ENCODE measurements around the gene TSC2. TPM values are rescaled to one million over a fixed set of nuclear protein-coding genes. Genes with fewer than 3 reads are reported as not detected.
"Not testable (repeated sequence)": the region's sequence is repeated elsewhere in the genome, so short reads cannot be mapped to it uniquely, and the experiment has no call there.

Gene TSC2
- polyA plus RNA-seq, 1 experiment = 35.9 TPM

DNA sequence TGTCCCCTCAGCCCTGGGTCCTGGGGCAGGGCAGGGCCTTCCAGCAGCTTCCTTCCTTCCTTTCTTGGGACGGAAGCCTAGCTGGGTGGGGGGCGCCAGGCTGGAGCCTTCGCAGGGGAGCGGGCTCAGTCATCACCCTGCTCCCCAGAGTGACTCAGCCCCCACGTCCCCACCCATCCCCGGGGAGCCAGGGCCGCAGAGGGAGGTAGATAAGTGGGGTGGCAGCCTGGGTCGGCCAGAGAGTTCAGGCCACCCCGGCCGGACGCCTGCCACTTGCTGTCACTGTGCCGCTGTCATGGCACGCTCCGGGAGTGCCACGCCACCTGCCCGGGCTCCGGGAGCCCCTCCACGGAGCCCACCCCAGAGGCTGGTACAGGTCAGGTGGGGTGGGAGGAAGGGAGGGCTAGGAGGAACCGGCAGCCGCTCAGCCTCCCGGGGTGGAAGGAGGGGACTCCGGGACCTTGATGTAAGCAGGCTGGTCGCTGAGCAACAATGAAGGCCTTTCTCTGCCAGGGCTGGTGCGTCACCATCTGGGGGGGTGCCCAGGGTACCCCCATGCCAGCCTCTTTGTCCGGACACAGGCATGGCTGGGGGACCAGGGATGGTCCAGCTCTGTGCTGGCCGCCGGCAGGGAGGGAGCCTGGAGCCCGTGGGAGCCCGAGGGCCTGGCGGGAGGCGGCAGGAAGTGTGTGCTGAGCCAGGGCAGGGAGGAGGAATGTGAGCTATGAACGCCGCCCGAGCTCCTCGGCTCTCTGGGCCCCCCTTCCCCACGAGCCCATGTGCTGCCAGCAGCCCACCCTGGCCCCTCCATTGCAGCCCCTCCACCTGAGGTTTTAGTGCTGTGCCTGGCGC lies 14.5 kb upstream of the TSC2 start:
- ChIA-PET POLR2A (interaction anchor here (0.6 to 2.2 kb wide), 6 partner anchors 9 to 122 kb away, joined by 3 to 14 read pairs (median 4); partner anchors contain the start of genes NTHL1, RPS2, TRAF7 and TSC2), CTCF (interaction anchor here (0.9 to 1.1 kb wide), 2 partner anchors 11 to 218 kb away, joined by 4 read pairs; partner anchors contain the start of gene ECI1)
- Histone ChIP-seq H3K9me3 (ENCODE audit: control insufficient read depth, insufficient read depth, low read length) (no peaks in the 10 kb centered on the region; the same call in 1 of the 2 replicates), H3K4me3 (ENCODE audit: low read depth, low read length) (peak overlapping the region; percentile 36), H3K27ac (ENCODE audit: low read depth, low read length) (peak overlapping the region; percentile 87), H3K27me3 (ENCODE audit: control insufficient read depth, insufficient read depth, low read length) (no peaks in the 10 kb centered on the region)
- TF ChIP-seq, protein P1, sequence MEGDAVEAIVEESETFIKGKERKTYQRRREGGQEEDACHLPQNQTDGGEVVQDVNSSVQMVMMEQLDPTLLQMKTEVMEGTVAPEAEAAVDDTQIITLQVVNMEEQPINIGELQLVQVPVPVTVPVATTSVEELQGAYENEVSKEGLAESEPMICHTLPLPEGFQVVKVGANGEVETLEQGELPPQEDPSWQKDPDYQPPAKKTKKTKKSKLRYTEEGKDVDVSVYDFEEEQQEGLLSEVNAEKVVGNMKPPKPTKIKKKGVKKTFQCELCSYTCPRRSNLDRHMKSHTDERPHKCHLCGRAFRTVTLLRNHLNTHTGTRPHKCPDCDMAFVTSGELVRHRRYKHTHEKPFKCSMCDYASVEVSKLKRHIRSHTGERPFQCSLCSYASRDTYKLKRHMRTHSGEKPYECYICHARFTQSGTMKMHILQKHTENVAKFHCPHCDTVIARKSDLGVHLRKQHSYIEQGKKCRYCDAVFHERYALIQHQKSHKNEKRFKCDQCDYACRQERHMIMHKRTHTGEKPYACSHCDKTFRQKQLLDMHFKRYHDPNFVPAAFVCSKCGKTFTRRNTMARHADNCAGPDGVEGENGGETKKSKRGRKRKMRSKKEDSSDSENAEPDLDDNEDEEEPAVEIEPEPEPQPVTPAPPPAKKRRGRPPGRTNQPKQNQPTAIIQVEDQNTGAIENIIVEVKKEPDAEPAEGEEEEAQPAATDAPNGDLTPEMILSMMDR (IDR thresholded peaks at IDR 0.05; ENCODE audit: low read depth, low read length) = no peak
- no peak for DNase-seq (ENCODE audit: low read depth, low spot score)

DNA sequence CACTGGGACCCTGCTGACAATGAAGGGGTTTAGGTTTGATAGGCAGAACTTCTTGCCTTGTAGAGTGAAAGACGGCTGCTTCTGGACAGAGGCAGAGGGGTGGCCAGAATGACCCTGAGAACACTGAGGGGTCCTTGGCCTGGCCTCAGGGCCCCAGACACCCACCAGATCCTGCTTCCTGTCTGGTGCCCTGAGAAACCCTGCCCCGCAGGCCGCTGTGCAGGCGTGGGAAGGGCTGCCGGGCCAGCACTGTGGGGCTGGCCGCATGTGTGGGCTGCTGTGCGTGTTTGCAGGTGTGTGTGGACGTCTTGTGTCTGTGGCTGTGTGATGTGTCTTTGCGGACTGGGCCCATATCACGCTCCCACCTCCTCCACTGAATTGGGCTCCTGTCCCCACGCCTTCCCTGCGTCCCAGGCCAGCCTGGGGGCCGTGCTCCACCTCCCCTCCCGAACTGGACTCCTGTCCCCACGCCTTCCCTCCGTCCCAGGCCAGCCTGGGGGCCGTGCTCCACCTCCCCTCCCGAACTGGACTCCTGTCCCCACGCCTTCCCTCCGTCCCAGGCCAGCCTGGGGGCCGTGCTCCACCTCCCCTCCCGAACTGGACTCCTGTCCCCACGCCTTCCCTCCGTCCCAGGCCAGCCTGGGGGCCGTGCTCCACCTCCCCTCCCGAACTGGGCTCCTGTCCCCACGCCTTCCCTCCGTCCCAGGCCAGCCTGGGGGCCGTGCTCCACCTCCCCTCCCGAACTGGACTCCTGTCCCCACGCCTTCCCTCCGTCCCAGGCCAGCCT lies 13.7 kb upstream of the TSC2 start:
- not testable (repeated sequence) for DNase-seq (ENCODE audit: low read depth, low spot score); H3K9me3 ChIP-seq (ENCODE audit: control insufficient read depth, insufficient read depth, low read length); H3K27me3 ChIP-seq (ENCODE audit: control insufficient read depth, insufficient read depth, low read length)
- POLR2A ChIA-PET = interaction anchor here (1.1 to 2.2 kb wide), 4 partner anchors 12 to 121 kb away, joined by 3 to 14 read pairs (median 6); partner anchors contain the start of genes NTHL1, RPS2, TRAF7 and TSC2
- CTCF ChIA-PET = interaction anchor here (1.1 kb wide), 1 partner anchor 12 kb away, joined by 4 read pairs; no protein-coding TSS in a partner anchor
- peak overlapping the region; percentile 87 for H3K27ac ChIP-seq (ENCODE audit: low read depth, low read length)
- peak overlapping the region; percentile 36 for H3K4me3 ChIP-seq (ENCODE audit: low read depth, low read length)

DNA sequence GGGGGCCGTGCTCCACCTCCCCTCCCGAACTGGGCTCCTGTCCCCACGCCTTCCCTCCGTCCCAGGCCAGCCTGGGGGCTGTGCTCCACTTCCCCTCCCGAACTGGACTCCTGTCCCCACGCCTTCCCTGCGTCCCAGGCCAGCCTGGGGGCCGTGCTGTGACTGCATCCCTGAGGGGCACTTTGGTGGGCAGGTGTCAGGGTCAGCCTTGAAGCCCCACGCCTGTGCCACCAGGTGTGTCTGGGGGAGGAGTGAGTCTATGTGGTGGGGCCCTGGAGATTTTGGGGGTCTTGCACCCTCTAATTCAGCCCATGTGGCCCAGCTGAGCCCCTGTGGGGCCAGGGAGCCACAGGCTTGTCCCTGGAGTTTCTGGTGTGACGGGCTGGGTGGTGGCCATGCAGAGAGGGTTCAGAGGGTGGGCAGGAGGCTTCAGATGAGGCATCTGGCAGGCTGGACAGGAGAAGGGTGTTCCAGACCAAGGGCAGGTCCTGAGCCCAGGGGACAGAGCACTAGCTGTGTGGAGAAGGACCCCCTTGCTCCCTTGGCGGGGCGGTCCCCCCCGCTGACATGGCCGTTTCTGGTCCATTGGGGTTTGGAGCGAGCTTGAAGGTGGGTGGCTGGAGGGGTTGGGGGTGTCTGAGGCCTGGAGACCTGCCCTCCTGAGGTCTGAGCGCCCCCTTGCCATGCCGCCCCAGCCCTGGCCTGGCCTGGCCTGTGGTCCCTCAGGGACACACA lies 12.9 kb upstream of the TSC2 start:
- Histone ChIP-seq H3K27ac (ENCODE audit: low read depth, low read length) (peak overlapping the region; percentile 95), H3K9me3 (ENCODE audit: control insufficient read depth, insufficient read depth, low read length) (no peaks in the 10 kb centered on the region; the same call in 1 of the 2 replicates), H3K27me3 (ENCODE audit: control insufficient read depth, insufficient read depth, low read length) (no peaks in the 10 kb centered on the region), H3K4me3 (ENCODE audit: low read depth, low read length) (no peak overlapping the region)
- ChIA-PET CTCF (interaction anchor here (0.6 to 1.5 kb wide), 2 partner anchors 12 to 19 kb away, joined by 3 to 6 read pairs; no protein-coding TSS in a partner anchor), POLR2A (interaction anchor here (1.0 to 1.8 kb wide), 3 partner anchors 13 to 121 kb away, joined by 3 to 9 read pairs (median 4); partner anchors contain the start of genes NTHL1, TRAF7 and TSC2)
- no peak for DNase-seq (ENCODE audit: low read depth, low spot score)
- TF ChIP-seq, protein P1 (IDR thresholded peaks at IDR 0.05; ENCODE audit: low read depth, low read length) = no peak

DNA sequence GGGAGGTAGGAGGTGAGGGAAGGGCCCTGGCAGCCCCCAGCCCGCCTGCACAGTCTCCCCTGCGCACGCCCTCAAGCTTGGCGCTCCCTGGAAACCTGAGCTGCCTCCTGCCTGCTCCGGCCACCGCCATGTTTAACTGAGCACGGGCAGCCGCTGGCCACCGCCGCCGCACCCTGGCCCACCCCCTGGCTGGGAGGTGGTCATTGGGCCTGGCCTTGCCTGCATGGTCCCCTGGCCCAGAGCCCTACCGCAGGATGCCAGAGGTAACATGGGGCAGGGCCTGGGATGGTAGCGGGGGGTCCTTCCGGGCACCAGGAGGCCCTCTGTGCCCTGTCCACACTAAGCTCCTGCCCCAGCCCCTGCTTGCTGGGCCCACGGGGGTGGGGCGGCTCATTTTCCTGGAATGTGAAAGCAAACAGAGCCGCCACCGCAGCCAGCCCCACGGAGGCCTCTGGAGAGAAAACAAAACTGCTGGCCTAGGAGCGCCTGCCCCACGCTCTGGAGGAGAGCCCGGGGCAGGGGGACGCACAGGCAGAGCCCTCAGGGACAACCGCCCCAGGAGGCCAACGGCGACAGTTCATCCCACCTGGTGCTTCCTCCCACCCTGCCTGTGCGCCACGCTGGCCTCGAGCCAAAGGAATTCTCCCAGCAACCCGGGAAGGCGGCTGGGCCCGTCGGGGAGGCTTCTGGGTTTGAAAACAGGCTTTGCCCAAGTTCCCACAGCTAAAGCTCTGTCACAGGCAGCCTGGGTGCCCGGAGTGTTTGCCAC lies 12.2 kb upstream of the TSC2 start:
- H3K27me3 ChIP-seq (ENCODE audit: control insufficient read depth, insufficient read depth, low read length) = no peaks in the 10 kb centered on the region
- ChIA-PET POLR2A (interaction anchor here (0.6 to 1.8 kb wide), 4 partner anchors 12 to 433 kb away, joined by 3 to 9 read pairs (median 6); partner anchors contain the start of genes NTHL1, TRAF7 and TSC2), CTCF (interaction anchor here (1.5 kb wide), 1 partner anchor 13 kb away, joined by 6 read pairs; no protein-coding TSS in a partner anchor)
- peak; percentile 43 for DNase-seq (ENCODE audit: low read depth, low spot score)
- TF ChIP-seq, protein P1 (IDR thresholded peaks at IDR 0.05; ENCODE audit: low read depth, low read length) = no peak
- H3K27ac ChIP-seq (ENCODE audit: low read depth, low read length) = peak overlapping the region; percentile 95
- H3K9me3 ChIP-seq (ENCODE audit: control insufficient read depth, insufficient read depth, low read length) = no peaks in the 10 kb centered on the region; the same call in 1 of the 2 replicates
- peak overlapping the region; percentile 20; the same call in 1 of the 2 replicates for H3K4me3 ChIP-seq (ENCODE audit: low read depth, low read length)

Measured in AG04450 (cell line).